C4-2B (cell line): Measurements from ENCODE around the gene C1orf21.

Experiments used
- ZFX ChIP-seq: fragments of 450-650 bp; IDR thresholded peaks from 2 replicates; pipeline ENCODE4 v1.6.1; 2017
- TF ChIP-seq, protein P1 (sequence below): fragments of 450-650 bp; conservative IDR thresholded peaks from 2 replicates; pipeline ENCODE4 v1.5.1; 2017; ENCODE audit warnings: mild to moderate bottlenecking

DNA sequence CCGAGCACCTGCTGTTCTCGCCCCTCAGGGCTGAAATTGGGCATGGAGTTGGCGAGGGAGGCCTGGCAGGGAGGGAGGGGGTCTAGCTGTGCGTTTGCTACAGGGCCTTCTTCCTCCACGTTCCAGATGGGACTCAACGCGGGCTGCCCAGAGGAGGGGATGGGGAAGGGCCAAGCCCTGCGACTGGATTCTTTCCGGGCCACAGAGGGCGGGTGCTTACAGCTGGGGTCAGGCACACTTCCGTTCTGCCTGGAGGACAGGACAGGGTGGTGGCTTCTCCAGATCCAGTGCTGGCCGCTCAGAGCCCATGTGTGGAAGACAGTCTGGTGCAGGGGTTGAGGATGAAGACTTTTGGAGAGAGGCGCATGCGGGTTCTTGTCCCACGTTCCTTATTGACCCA, 277.8 kb downstream of the C1orf21 start:
- TF ChIP-seq, protein P1, sequence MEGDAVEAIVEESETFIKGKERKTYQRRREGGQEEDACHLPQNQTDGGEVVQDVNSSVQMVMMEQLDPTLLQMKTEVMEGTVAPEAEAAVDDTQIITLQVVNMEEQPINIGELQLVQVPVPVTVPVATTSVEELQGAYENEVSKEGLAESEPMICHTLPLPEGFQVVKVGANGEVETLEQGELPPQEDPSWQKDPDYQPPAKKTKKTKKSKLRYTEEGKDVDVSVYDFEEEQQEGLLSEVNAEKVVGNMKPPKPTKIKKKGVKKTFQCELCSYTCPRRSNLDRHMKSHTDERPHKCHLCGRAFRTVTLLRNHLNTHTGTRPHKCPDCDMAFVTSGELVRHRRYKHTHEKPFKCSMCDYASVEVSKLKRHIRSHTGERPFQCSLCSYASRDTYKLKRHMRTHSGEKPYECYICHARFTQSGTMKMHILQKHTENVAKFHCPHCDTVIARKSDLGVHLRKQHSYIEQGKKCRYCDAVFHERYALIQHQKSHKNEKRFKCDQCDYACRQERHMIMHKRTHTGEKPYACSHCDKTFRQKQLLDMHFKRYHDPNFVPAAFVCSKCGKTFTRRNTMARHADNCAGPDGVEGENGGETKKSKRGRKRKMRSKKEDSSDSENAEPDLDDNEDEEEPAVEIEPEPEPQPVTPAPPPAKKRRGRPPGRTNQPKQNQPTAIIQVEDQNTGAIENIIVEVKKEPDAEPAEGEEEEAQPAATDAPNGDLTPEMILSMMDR: no peak
- TF ChIP-seq ZFX: no peak
